ENCODE data around the gene TGM1.

GRCh38 chr14:24260780-24261157, 2.2 kb downstream of the TGM1 start:
- TF ChIP-seq, protein P1, sequence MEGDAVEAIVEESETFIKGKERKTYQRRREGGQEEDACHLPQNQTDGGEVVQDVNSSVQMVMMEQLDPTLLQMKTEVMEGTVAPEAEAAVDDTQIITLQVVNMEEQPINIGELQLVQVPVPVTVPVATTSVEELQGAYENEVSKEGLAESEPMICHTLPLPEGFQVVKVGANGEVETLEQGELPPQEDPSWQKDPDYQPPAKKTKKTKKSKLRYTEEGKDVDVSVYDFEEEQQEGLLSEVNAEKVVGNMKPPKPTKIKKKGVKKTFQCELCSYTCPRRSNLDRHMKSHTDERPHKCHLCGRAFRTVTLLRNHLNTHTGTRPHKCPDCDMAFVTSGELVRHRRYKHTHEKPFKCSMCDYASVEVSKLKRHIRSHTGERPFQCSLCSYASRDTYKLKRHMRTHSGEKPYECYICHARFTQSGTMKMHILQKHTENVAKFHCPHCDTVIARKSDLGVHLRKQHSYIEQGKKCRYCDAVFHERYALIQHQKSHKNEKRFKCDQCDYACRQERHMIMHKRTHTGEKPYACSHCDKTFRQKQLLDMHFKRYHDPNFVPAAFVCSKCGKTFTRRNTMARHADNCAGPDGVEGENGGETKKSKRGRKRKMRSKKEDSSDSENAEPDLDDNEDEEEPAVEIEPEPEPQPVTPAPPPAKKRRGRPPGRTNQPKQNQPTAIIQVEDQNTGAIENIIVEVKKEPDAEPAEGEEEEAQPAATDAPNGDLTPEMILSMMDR (IDR thresholded peaks at IDR 0.05; ENCODE audit: low read depth, low read length), result no peak
- TF ChIP-seq POLR2A (IDR thresholded peaks at IDR 0.05; ENCODE audit: extremely low read depth, insufficient read length), result no peak
